GM19397 (cell line): ENCODE measurements around the gene TBC1D16.
"Not testable (repeated sequence)": the region's sequence is repeated elsewhere in the genome, so short reads cannot be mapped to it uniquely, and the experiment has no call there.

Experiments used
- ATAC-seq: cut with Tn5 transposase; IDR thresholded peaks from one replicate; pipeline ENCODE4 v1.9.1; 2021; ENCODE audit warnings: mild to moderate bottlenecking, moderate library complexity; ENCODE audit not compliant: unreplicated experiment

The TBC1D16 gene

DNA sequence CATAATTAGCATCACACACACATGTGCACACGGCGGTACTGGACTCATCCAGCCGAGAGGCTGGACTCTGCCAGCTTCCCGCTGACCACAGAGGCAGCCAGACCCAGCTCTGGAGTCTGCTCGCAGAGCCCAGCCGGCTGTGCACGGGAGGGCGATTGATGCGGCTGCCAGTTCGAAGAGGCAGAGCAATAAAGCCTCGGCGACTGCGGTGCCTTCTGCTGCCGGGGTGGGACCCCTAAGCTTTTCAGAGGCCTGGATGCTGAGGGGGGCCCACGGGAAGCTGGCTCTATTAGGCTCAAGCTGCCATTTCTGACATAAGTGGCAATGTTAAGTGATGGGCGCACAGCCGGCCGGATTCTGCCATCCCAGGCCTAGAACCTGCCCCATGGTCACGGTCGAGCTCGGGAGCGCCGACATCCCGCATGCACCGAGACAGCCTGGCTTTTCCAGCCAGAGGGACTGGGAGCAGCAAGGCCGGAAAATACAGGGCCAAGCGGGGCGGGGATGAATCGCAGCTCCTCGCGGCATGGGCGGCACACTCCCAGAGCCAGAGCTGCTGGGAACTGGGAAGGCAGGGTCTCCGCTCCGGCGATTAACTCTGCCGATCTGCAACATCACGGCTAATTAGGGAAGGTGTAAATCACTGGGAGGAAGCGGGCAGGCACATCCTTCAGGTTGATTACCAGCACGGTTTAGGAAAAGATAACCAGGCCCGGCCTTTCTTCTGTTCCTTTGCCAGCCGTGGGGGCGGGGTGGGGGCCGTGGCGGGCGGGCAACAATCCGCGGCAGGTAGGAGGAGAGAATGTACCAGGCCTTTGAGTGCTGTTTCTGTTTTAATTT lies 57.7 kb downstream of the TBC1D16 start:
- ATAC-seq = no peak

DNA sequence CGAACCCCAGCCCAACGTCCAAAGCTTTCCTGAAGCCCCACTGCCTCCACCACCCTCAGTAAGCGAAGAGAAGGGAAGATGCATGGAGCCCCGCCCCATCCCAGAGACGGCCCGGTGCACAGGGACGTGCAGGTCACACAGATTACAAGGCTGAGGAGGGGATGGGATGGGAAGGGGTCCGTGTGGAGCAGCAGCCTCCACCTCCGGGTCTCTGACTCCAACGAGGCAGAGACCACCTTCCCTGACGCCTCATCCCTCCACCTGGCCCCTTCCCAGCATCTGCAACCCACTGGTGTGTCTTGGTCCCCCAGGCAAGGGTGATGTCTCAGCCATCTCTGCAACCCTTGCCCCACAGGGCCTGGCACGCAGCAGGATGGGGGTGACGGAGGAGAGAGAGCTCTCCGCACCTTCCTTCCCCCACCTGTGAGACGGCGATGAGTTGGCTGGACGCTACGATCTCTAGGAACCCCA lies 58.5 kb downstream of the TBC1D16 start:
- no peak for ATAC-seq

DNA sequence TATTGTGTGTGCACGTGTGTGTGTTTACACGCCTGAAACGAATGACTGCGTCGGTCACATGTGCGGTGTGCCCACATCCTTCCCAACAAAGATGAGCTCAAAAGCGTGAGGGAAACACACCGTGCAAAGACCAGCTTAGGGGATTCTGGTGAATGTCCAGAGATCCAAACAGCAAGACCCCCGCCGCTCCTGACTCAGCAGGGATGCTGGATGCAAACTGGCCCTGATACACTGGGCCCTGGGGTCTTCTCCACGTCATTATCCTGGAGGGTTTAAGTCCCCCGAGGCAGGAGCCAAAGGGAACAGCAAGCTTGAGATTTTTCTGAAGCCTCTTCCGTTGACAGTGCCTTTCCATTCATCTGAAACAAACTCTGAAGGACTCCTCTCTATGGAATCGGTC lies 59.2 kb downstream of the TBC1D16 start:
- ATAC-seq = no peak

DNA sequence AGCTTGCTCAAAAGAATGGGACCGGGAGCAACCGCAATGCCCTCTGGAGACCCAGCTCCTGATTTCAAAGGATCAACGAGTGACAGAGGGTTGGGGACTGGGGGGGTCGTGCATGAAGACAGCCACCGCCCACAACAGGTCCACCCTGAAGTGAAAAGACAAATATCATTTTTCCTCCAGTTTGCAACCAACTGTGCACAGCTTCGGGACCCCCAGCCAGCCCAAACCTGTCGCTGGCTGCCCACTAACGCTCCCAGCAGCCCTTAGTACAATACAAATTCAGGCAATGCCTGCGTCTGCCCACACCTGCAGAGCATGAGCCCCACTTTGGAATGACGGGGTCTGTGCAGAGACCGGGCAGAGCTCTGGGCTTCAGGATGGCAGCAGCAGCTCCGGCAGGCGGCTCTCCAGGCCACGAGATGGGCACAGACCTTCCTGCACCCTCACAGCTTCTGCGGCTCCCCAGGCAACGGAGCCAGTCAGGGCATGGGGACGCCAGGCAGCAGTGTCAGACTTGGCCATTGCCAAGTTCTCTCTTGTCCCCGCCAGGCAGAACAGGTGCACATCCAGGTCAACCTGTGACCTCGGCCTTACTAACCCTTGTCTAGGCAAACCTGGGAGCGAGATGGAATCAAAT lies 60.1 kb downstream of the TBC1D16 start:
- no peak for ATAC-seq

DNA sequence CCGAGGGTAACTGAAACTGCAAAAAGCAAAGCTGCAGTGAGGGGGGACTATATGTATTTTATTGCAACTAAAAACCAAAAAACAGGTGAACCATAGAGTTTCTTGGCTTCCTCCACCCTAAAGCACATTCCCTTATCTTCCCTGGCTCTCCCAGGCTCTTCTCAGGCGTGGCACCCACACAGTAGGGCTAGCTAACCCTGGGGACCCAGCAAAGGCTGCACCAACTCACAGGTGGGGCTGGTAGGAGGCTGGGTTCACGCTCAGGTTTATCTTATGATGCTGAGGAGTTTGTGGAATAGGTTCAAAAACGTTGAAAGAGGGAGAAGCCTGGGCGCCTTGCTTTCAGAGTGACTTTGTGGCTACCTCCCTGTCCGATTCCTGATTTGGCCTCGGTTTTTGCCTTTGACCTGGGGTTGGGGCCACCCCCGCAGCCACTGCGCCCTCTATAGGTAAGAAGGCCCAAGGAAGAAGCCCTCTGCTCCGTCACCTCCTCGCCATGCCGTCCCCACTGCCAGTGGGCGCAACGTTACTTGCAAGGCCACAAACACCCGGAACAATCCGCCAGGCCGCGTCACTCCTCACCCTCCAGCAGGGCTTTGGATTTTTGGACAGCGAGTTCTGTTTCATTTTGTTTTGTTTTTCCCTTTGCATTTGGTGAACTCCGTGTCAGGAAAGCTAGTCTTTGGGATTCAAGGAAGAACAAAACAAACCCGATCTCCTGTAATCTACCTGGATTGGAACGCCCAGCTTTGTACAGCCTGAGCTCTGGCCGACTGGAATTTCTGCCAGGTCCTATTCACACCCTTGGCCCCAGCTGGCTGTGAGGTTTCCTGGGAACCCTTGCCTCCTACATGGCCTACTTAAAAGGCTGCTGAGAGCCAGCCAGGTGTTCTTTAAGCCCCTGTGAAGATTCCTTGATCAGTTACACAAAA lies 60.8 kb downstream of the TBC1D16 start:
- ATAC-seq = no peak

DNA sequence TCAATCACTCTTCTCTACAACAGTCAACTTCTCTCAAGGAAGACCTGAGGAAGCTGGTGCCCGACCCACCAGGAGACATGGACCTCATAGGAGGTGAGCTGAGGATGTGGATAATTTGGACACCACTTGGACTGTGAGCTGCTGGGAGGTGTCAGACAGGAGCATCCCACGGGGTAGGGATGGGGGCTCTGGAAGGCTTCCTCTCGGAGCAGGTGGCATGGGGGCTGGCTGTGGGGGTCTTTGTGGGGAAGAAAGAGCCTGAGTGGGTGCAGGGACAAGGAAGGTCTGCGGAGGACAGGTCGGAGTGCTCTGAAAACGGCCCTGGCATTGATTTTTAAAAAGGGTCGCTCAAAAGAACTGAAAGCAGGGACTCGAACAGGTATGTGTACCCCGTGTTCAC lies 64.0 kb downstream of the TBC1D16 start:
- ATAC-seq = no peak

DNA sequence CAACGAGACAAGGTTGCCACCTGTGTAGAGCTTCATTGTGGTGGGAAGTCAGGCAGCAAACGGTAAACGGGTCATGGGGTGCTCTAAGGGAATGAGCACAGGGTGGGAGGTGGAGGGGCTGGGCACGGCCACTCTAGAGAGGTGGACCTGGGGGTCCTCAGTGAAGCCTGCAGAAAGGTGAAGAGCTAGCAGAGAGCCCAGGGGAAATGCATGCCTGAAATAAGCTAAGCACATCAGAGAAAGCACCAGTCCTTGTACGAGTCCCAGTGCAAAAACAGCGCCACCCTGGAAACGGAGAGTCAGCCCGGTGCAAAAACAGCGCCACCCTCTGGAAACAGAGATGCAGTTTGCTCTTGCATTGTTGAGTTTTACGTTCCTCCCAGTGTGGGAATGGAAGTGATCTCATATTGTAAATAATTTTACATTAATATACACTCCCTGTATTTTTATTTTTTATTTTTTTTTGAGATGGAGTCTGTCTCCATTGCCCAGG lies 65.0 kb downstream of the TBC1D16 start:
- no peak for ATAC-seq

DNA sequence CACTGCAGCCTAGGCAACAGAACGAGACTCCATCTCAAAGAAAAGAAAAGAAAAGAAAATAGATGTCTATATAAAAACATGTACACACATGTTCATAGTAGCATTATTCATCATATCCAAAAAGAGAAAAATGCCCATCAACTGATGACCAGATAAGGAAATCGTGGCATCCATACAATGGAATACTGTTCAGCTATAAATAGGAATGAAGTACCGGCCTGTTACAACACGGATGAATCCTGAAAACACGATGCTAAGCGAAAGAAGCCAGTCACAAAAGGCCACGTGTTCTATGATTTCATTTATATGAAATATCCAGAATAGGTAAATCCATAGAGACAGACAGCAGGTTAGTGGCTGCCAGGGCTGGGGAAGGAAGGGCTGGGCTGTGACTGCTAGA lies 65.8 kb downstream of the TBC1D16 start:
- ATAC-seq = no peak

DNA sequence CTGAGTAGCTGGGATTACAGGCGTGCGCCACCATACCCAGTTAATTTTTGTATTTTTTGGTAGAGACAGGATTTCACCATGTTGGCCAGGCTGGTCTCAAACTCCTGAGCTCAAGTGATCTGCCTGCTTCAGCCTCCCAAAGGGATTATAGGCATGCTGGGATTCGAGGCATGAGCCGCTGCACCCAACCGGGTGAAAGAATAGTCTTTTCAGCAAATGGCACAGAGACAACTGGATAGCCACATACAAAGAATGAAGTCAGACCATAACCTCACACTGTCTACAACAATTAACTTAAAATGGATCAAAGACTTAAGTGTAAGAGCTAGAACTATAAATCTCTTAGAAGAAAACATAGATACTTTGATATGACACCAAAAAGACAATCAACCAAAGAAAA lies 67.6 kb downstream of the TBC1D16 start:
- no peak for ATAC-seq

DNA sequence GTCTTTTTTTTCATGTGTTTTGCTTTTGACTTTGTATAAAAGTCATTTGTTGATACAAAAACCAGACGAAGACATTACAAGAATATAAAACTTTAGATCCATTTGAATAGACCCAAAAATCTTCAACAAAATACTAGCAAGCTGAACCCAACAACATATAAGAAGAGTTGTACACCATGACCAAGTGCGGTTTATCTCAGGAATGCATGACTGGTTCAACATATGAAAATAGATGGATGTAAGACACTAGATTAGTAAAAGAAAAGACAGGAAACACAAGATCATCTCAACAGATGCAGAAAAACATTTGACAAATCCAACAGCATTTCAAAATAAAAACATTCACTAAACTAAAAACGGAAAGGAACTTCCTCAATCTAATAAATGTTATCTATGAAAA lies 69.0 kb downstream of the TBC1D16 start:
- ATAC-seq = no peak

DNA sequence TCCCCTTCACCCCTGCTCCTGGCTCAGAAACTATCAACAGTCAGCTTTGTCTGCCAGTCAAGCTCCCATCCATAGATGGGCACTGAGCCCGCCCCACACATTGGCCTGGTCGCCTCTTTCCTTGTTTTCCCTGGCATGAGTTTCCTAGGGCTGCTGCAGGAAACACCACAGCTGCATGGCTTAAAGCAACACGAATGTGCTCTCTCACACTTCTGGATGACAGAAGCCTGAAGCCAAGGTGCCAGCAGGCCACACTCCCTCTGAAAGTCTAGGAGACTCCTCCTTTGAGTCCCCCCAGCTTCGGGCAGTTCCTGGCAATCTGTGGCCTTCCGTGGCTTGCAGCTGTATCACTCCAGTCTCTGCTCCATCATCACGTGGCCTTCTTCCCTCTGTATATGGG lies 69.9 kb downstream of the TBC1D16 start:
- ATAC-seq = no peak

DNA sequence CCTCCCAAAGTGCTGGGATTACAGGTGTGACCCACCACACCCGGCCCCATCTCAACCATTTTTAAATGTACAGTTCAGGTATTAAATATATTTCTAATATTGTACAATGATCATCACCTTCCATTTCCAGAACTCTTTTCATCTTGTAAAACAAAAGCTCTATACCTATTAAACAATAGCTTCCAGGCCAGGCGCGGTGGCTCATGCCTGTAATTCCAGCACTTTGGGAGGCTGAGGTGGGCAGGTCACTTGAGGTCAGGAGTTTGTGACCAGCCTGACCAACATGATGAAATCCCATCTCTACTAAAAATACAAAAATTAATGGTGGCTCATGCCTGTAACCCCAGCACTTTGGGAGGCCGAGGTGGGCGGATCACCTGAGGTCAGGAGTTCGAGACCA lies 73.2 kb downstream of the TBC1D16 start:
- not testable (repeated sequence) for ATAC-seq

DNA sequence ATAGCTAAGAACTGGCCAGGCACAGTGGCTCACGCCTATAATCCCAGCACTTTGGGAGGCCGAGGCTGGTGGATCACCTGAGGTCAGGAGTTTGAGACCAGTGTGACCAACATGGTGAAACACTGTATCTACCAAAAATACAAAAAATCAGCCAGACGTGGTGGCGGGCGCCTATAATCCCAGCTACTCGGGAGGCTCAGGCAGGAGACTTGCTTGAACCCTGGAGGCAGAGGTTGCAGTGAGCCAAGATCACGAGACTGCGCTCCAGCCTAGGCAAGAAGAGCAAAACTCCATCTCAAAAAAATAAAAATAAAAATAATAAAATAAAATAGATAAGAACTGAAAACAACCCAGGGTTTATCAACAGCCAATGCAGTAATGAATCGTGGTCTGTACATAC lies 74.1 kb downstream of the TBC1D16 start:
- not testable (repeated sequence) for ATAC-seq

DNA sequence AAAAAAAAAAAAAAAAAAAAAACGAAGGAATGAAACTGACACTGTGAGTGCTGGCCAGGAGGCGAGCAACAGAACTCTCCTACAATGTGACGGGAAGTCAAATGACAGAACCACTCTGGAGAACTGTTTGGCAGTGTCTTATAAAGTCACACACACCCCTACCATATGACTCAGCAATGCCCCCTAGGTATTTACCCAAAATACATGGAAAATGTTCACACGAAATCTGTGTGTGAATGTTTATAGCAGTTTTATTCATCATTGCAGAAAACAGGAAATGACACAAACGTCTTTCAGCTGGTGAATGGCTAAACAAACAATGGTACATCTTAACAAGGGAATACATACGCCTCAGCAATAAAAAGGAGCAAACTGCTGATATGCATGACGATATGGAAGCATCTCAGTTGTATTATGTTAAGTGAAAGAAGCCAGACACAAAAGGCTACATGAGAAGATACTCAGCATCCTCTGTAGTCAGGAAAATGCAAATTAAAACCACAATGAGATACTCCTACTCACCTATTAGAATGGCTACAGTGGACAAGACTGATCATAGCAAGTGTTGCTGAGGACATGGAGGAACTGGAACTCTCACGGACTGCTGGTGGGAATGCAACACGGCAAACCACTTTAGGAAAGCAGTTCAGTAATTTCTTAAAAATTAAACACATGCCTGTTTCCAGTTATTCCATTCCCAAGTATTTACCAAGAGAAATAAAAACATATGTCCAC lies 74.7 kb downstream of the TBC1D16 start:
- no peak for ATAC-seq

DNA sequence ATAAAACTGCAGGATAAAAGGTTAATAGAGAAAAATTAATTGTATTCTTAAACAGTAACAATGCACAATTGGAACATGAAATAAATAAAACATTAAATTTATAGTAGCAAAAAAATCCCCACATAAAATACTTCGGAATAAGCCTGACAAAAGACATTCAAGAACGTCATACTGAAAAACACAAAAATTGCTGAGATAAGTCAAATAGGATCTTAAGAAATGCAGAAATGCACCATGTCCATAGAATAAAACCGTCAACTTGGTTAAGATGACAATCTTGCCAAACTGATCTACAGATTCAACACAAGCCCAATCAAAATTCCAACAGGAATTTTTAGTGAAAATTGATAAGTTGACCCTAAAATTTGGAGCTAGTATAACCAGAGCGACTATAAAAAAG lies 76.6 kb downstream of the TBC1D16 start:
- no peak for ATAC-seq

DNA sequence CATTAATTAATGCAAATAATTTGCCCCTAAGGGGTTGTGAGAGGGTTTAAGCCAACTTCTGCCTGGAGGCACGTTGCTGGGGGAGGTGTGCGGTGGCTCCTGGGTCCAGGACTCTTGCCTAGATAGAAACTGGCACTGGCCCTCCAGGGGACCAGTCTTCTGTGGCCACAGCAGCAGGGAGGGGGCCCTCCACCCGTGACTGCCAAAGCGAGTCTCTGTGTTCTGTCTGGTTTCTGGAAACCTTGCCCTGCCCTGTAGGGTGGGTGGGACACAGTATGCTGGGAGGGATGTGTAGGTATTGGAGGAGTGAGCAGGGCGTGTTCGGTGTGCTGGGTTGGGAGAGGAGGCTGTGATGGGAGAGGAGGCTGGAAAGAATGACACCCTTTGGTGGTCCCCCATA lies 78.8 kb downstream of the TBC1D16 start:
- ATAC-seq = no peak

DNA sequence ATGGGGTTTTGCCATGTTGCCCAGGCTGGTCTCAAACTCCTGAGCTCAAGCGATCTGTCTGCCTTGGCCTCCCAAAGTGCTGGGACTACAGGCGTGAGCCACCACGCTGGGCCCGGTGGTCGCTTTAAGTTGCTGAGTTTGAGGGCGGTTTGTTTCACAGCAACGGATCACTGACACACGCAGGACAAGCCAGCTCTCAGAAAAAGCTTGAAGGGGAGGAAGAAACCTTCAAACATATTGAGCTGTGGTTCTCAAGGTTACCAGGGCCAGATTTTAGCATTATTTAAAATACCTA lies 79.3 kb downstream of the TBC1D16 start:
- ATAC-seq = not testable (repeated sequence)

DNA sequence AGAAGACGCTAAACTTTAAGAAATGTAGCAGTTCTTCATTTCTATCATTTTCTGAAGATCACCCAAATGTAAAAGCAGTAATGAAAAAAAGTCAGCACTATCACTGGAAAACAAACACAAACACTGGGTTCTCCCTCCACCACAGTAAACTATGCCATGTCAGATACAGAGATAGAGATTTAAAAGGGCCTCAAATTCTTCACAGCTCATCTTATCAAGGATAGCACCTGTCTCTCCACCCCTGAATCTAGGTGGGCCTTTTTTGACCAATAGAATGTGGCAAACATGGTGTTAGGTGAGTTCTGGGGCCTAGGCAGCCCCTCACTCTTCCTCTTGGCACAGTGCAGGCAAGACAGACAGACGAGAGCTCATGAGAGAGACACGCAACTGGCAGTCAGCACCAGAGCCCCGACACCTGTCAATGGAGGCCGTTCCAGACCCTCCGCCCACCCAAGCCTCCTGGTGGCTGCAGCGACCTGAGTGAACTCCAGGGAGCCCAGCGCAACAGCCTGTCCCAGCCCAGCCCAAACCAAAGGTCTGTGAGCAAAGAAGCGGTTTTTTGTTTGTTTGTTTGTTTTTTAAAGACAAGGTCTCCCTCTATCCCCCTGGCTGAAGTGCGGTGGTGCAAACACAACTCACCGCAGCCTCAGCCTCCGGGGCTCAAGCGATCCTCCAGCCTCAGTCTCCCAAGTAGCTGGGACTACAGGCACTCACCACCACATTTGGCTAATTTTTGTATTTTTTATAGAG lies 79.8 kb downstream of the TBC1D16 start:
- ATAC-seq = no peak

DNA sequence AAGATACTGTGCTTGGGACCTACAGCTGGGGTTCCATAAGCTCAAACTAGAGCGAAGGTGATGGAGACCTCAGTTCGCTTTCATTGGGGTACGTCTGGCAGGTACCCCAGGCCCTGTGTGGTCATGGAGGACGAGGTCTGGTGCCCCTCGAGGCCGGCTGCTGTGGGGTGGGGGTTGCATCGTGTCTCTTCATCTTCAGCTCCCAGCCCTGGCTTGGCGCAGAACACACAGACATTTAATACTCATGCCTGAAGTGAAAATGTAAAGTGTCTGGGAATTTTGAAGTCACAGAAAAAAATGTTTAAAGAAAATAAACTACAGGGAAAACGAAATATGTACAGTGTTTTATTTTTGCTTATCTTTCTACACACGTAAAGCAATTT lies 80.5 kb downstream of the TBC1D16 start:
- ATAC-seq = no peak
